ENCODE results near the gene RTL5. TPM values are rescaled to one million over a fixed set of nuclear protein-coding genes. Genes with fewer than 3 reads are reported as not detected.
"Not testable (repeated sequence)": the region's sequence is repeated elsewhere in the genome, so short reads cannot be mapped to it uniquely, and the experiment has no call there.

The RTL5 gene
- 17.1 TPM for total RNA-seq

DNA sequence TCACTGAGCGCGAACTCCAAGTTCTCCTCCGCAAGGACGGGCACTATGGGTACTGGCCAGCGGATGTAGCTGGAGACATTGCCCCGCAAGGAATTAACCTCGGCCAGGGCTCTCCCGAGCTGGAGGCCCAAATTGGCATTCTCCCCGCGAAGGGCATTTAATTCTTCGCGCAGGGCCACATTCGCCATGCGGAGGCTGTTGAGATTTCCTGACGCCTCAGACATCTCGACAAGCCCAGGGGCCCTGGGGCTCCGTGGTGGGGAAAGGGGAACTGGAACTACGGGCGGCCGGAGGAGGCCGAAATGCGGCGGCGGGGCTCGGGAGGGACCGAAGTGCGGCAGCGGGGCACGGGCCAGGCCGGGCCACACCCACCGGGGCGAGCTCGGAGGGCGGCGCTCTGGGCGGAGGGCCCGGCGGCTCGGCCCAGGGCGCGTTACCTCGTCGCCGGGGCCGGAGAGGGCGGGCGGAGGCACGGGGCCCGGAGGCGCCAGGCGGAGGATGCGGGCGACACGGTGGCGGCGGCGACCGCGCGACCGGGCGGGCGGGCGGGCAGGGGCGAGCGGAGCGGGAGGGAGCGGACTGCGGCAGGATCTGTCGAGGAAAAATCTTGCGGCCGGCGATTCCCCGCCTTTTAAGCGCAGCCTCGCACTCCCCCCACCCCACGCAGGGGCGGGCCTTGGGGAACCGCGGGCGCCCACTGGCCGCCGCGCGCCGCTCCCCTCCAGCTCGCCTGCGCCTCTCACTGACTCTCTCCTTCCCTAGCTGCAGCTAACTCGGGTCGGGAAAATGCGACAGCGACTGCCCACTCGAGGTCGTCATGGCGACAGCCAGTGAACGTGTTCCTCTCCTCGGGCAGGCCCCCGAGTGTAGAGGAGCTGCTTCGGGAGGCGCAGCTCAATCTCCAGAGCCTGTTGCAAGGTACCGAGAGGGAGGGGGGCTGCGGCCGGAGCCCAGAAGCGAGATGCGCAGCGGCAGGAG lies at the start of gene RTL5:
TSS of gene RTL5 (minus strand) at position 599 of the 978 bp plus-strand sequence.
- TF ChIP-seq, protein P1, sequence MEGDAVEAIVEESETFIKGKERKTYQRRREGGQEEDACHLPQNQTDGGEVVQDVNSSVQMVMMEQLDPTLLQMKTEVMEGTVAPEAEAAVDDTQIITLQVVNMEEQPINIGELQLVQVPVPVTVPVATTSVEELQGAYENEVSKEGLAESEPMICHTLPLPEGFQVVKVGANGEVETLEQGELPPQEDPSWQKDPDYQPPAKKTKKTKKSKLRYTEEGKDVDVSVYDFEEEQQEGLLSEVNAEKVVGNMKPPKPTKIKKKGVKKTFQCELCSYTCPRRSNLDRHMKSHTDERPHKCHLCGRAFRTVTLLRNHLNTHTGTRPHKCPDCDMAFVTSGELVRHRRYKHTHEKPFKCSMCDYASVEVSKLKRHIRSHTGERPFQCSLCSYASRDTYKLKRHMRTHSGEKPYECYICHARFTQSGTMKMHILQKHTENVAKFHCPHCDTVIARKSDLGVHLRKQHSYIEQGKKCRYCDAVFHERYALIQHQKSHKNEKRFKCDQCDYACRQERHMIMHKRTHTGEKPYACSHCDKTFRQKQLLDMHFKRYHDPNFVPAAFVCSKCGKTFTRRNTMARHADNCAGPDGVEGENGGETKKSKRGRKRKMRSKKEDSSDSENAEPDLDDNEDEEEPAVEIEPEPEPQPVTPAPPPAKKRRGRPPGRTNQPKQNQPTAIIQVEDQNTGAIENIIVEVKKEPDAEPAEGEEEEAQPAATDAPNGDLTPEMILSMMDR (IDR thresholded peaks at IDR 0.05), result peak in 1 of 3 experiments; percentile 9
- Histone ChIP-seq H3K4me1 (no peaks in the 10 kb centered on the region), H3K27me3 (no peaks in the 10 kb centered on the region), H3K4me3 (peak within 1 kb of the TSS; percentile 47 to 61), H3K36me3 (no peaks in the 10 kb centered on the region), H3K9me3 (no peaks in the 10 kb centered on the region), H3K27ac (peak within 1 kb of the TSS; percentile 44 to 76)
- intact Hi-C loops (cut with DNase I), result loop anchor here (1.0 to 5.0 kb wide), 3 partner anchors 50 to 146 kb away; partner anchors contain the start of genes PIN4 and RPS4X
- peak; percentile 69 to 95 for DNase-seq (ENCODE audit: low spot score in 2 of 2)

DNA sequence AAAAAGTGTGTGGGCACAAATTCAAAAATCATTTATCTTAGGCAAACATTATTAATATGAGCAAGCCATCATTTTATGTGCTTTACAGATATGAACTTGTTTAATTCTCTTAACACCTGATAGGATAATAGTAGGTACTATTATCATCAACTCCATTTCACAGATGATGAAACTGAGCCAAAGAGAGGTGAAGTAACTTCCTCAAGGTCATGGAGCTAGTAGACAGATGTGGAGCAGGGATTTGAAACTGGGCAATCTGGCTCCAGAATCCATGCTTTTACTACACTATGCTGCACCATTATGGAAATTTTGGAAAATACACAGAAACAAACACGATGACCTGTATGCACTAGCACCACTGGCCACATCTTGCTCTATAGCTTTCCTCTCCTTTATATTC lies 48.8 kb upstream of the RTL5 start:
- TF ChIP-seq, protein P1 (IDR thresholded peaks at IDR 0.05), result no peak
- H3K27me3 ChIP-seq, result no peaks in the 10 kb centered on the region
- H3K4me3 ChIP-seq, result peak overlapping the region in 1 of 2 donors; percentile 71
- DNase-seq (ENCODE audit: low spot score in 2 of 2), result no peak
- no peaks in the 10 kb centered on the region for H3K36me3 ChIP-seq
- H3K9me3 ChIP-seq, result no peaks in the 10 kb centered on the region
- H3K27ac ChIP-seq, result peak overlapping the region in 1 of 2 donors; percentile 72
- intact Hi-C loops (cut with DNase I), result loop anchor here (2.0 to 5.0 kb wide), 3 partner anchors 96 to 183 kb away; partner anchors contain the start of gene RPS4X
- H3K4me1 ChIP-seq, result peaks cover 0 to 4% of the 10 kb centered on the region in 2 donors

DNA sequence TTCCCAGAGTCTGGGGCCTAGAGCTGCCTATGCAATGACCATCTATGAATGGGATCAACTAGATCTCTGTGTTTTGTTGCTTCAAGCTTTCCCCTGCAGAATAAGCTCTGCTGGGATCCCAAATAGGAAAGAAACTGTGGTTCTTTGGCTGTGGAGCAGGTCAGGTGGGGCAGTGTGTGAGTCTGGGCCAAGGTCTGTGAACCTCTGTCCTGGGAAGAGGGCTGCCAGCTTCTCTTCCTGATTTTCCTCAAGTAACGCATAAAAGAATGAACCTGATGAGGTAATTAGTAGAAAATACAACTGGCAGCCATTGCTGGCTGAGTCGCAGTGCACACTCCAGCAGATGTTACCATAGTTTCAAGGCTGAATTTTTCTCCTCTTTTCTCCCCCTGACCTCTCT lies 45.3 kb upstream of the RTL5 start:
- H3K27me3 ChIP-seq, result no peaks in the 10 kb centered on the region
- H3K4me1 ChIP-seq, result no peaks in the 10 kb centered on the region
- no peak overlapping the region for H3K4me3 ChIP-seq
- no peaks in the 10 kb centered on the region for H3K9me3 ChIP-seq
- no peak for DNase-seq (ENCODE audit: low spot score in 2 of 2)
- TF ChIP-seq, protein P1 (IDR thresholded peaks at IDR 0.05), result no peak
- intact Hi-C loops (cut with DNase I), result no loop called here
- no peak overlapping the region for H3K27ac ChIP-seq
- no peaks in the 10 kb centered on the region for H3K36me3 ChIP-seq

DNA sequence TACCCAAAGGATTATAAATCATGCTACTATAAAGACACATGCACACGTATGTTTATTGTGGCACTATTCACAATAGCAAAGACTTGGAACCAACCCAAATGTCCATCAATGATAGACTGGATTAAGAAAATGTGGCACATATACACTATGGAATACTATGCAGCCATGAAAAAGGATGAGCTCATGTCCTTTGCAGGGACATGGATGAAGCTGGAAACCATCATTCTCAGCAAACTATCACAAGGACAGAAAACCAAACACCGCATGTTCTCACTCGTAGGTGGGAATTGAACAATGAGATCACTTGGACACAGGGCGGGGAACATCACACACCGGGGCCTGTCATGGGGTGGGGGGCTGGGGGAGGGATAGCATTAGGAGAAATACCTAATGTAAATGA lies 44.6 kb upstream of the RTL5 start:
- intact Hi-C loops (cut with DNase I), result not testable (repeated sequence)

DNA sequence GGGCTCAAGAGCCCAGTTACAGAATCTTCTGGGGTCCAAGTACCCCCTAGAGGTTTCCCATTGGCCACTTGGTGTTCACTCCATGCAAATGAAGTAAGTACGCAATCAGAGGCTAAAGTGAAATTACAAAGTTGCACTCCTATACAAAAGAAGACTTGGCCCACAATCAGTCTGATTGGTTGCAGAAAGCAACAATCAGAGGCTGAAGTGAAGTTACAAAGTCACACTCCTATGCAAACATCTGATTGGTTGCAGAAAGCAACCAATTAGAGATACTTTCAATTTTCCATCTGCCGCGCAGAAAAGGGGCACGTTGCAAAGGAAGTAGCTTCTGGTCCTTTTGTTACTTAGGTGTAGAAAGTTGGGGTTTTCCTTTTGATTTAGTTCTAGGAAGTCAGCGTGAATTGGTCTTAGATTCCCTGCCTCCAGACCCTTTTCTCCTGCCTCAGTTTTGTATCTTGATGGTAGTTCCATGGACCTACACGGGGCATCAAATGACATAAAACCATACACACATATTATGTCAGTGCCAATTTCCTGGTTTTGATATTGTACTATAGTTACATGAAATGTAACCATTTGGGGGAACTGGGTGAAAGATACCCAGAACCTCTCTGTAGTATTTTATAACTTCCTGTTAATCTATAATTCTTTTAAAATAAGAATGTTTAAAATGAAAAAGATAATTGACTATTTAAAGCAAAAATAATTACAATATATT lies 37.5 kb upstream of the RTL5 start:
- intact Hi-C loops (cut with DNase I), result no loop called here
- TF ChIP-seq, protein P1 (IDR thresholded peaks at IDR 0.05), result no peak

More for the DNA sequence above, 44.6 kb upstream of the RTL5 start:
- H3K4me1 ChIP-seq; H3K27ac ChIP-seq; H3K4me3 ChIP-seq; H3K36me3 ChIP-seq; DNase-seq (ENCODE audit: low spot score in 2 of 2); H3K9me3 ChIP-seq; H3K27me3 ChIP-seq: not testable (repeated sequence)

More for the DNA sequence above, 37.5 kb upstream of the RTL5 start:
- Histone ChIP-seq H3K36me3 (no peaks in the 10 kb centered on the region), H3K4me3 (no peak overlapping the region), H3K27me3 (no peaks in the 10 kb centered on the region), H3K27ac (no peak overlapping the region), H3K9me3 (no peaks in the 10 kb centered on the region), H3K4me1 (no peaks in the 10 kb centered on the region)
- no peak for DNase-seq (ENCODE audit: low spot score in 2 of 2)
